ENCODE data around the gene SPAG6.
"Not testable (repeated sequence)": the region's sequence is repeated elsewhere in the genome, so short reads cannot be mapped to it uniquely, and the experiment has no call there.

Gene SPAG6

GRCh38 chr10:22343731-22344130 is 1.6 kb upstream of the SPAG6 start:
- no peak for DNase-seq

- DNase-seq: no peak
Observed at GRCh38 chr10:22344249-22344648, 1.0 kb upstream of the SPAG6 start.

GRCh38 chr10:22344781-22345300 is 455 bp upstream of the SPAG6 start:
- DNase-seq: no peak

- DNase-seq: no peak
Observed at GRCh38 chr10:22346096-22346661, 883 bp downstream of the SPAG6 start.

- no peak for DNase-seq
Observed at GRCh38 chr10:22349755-22350154, 4.5 kb downstream of the SPAG6 start.

GRCh38 chr10:22351131-22351703 is 5.9 kb downstream of the SPAG6 start:
- DNase-seq: no peak

- no peak for DNase-seq
Observed at GRCh38 chr10:22356324-22356873, 11.1 kb downstream of the SPAG6 start.

GRCh38 chr10:22357770-22358169 is 12.5 kb downstream of the SPAG6 start:
- not testable (repeated sequence) for DNase-seq

- no peak for DNase-seq
Observed at GRCh38 chr10:22363305-22363704, 18.0 kb downstream of the SPAG6 start.

GRCh38 chr10:22364407-22365140 is 19.3 kb downstream of the SPAG6 start:
- no peak for DNase-seq

GRCh38 chr10:22365233-22365632 is 19.9 kb downstream of the SPAG6 start:
- no peak for DNase-seq

- DNase-seq: no peak
Observed at GRCh38 chr10:22365644-22366434, 20.5 kb downstream of the SPAG6 start.

GRCh38 chr10:22366435-22366703 is 21.1 kb downstream of the SPAG6 start:
- no peak for DNase-seq

- DNase-seq: no peak
Observed at GRCh38 chr10:22366771-22367170, 21.5 kb downstream of the SPAG6 start.

GRCh38 chr10:22367471-22367870 is 22.2 kb downstream of the SPAG6 start:
- DNase-seq: no peak

- DNase-seq: no peak
Observed at GRCh38 chr10:22368402-22368801, 23.1 kb downstream of the SPAG6 start.

GRCh38 chr10:22368981-22369380 is 23.7 kb downstream of the SPAG6 start:
- DNase-seq: no peak

- no peak for DNase-seq
Observed at GRCh38 chr10:22369434-22370072, 24.3 kb downstream of the SPAG6 start.

GRCh38 chr10:22370320-22370719 is 25.0 kb downstream of the SPAG6 start:
- DNase-seq: no peak

- no peak for DNase-seq
Observed at GRCh38 chr10:22372298-22372697, 27.0 kb downstream of the SPAG6 start.

- DNase-seq: no peak
Observed at GRCh38 chr10:22372917-22373316, 27.6 kb downstream of the SPAG6 start.

- DNase-seq: no peak
Observed at GRCh38 chr10:22374489-22375126, 29.3 kb downstream of the SPAG6 start.
